Activated naive CD4-positive, alpha-beta T cell (primary cell): ENCODE results near the gene GUCY1A1.

Experiments used
- DNase-seq, 4 experiments: peaks; one replicate each; lab custom pipeline; 2025; lab: John Stamatoyannopoulos, UW

The GUCY1A1 gene

GRCh38 chr4:155738548-155738947 is 71.9 kb downstream of the GUCY1A1 start:
- no peak for DNase-seq

- DNase-seq, result no peak
Measured at GRCh38 chr4:155741546-155741945, 74.9 kb downstream of the GUCY1A1 start.

- DNase-seq, result no peak
Measured at GRCh38 chr4:155742310-155743015, 75.8 kb downstream of the GUCY1A1 start.

GRCh38 chr4:155745984-155746383 is 79.3 kb downstream of the GUCY1A1 start:
- no peak for DNase-seq

- no peak for DNase-seq
Measured at GRCh38 chr4:155748039-155748438, 81.4 kb downstream of the GUCY1A1 start.

GRCh38 chr4:155749041-155749440 is 82.4 kb downstream of the GUCY1A1 start:
- no peak for DNase-seq

- no peak for DNase-seq
Measured at GRCh38 chr4:155751569-155751968, 84.9 kb downstream of the GUCY1A1 start.

GRCh38 chr4:155757745-155758265 is 91.2 kb downstream of the GUCY1A1 start:
- no peak for DNase-seq

GRCh38 chr4:155758481-155759371 is 92.1 kb downstream of the GUCY1A1 start, which contains the start of gene GUCY1B1:
Gene GUCY1B1 (plus strand): TSS chr4:155759021. CDS start chr4:155759141, 120 bp downstream.
- DNase-seq, result peak; percentile 3 to 54 (median 26)

GRCh38 chr4:155759372-155760252 is 93.0 kb downstream of the GUCY1A1 start:
- no peak for DNase-seq

GRCh38 chr4:155761047-155761446 is 94.4 kb downstream of the GUCY1A1 start:
- no peak for DNase-seq

GRCh38 chr4:155761916-155762315 is 95.3 kb downstream of the GUCY1A1 start:
- DNase-seq, result no peak

- no peak for DNase-seq
Measured at GRCh38 chr4:155762334-155762733, 95.7 kb downstream of the GUCY1A1 start.

- DNase-seq, result no peak
Measured at GRCh38 chr4:155763551-155763950, 96.9 kb downstream of the GUCY1A1 start.

GRCh38 chr4:155765149-155765548 is 98.5 kb downstream of the GUCY1A1 start:
- no peak for DNase-seq

GRCh38 chr4:155766622-155767021 is 100.0 kb downstream of the GUCY1A1 start:
- DNase-seq, result no peak

- DNase-seq, result no peak
Measured at GRCh38 chr4:155768370-155768769, 101.7 kb downstream of the GUCY1A1 start.

GRCh38 chr4:155769090-155769489 is 102.4 kb downstream of the GUCY1A1 start:
- no peak for DNase-seq

GRCh38 chr4:155772459-155773195 is 106.0 kb downstream of the GUCY1A1 start:
- DNase-seq, result no peak

- no peak for DNase-seq
Measured at GRCh38 chr4:155773196-155773800, 106.7 kb downstream of the GUCY1A1 start.

- no peak for DNase-seq
Measured at GRCh38 chr4:155774033-155774432, 107.4 kb downstream of the GUCY1A1 start.
